Natural killer cell treated with Interleukin-12 subunit alpha and Interleukin-12 subunit beta and Interleukin-15 and Interleukin-18, amount 100 ng/mL, for 72 hours (primary cell): ENCODE data around the gene POPDC2. TPM values are rescaled to one million over a fixed set of nuclear protein-coding genes. Genes with fewer than 3 reads are reported as not detected.

Source experiments
- ATAC-seq, 2 donors: fragments of 150-1000 bp; cut with Tn5 transposase in 1 of 2; sonication (Bioruptor Pico), chemical (Tn5 transposase) in 1 of 2; 2 replicates each; pipeline ENCODE4 v1.10.0; 2021
- DNase-seq: peaks from one replicate; pipeline ENCODE4 v3.0.0; 2022; ENCODE audit warnings: low spot score
- H3K27ac Mint-ChIP-seq, 2 donors: 1 replicate in 1 of 2; 2 replicates in 1 of 2; pipeline ENCODE4 v1.8.0; 2022; ENCODE audit warnings: mixed read lengths in 2 of 2, mild to moderate bottlenecking in 1 of 2, moderate library complexity in 1 of 2
- H3K27me3 Mint-ChIP-seq, 2 donors: 1 replicate in 1 of 2; 2 replicates in 1 of 2; pipeline ENCODE4 v1.8.0; 2022; ENCODE audit warnings: mixed read lengths in 2 of 2
- H3K36me3 Mint-ChIP-seq: one replicate; pipeline ENCODE4 v1.8.0; 2022; ENCODE audit warnings: mixed read lengths
- H3K4me1 Mint-ChIP-seq, 2 donors: 1 replicate in 1 of 2; 2 replicates in 1 of 2; pipeline ENCODE4 v1.8.0; 2022; ENCODE audit warnings: low read depth in 2 of 2, mixed read lengths in 2 of 2, mild to moderate bottlenecking in 1 of 2
- H3K4me3 Mint-ChIP-seq: one replicate; pipeline ENCODE4 v1.8.0; 2022; ENCODE audit warnings: mixed read lengths
- H3K9me3 Mint-ChIP-seq: 2 replicates; pipeline ENCODE4 v1.8.0; 2022; ENCODE audit warnings: mixed read lengths
- total RNA-seq, 2 donors: library from RNA; stranded (reverse); gene quantifications; one replicate each; pipeline ENCODE4 v1.2.3, GENCODE V29; 2022

POPDC2 gene
- total RNA-seq, 2 donors from 2014 or later: 3.6 to 4.1 TPM

DNA sequence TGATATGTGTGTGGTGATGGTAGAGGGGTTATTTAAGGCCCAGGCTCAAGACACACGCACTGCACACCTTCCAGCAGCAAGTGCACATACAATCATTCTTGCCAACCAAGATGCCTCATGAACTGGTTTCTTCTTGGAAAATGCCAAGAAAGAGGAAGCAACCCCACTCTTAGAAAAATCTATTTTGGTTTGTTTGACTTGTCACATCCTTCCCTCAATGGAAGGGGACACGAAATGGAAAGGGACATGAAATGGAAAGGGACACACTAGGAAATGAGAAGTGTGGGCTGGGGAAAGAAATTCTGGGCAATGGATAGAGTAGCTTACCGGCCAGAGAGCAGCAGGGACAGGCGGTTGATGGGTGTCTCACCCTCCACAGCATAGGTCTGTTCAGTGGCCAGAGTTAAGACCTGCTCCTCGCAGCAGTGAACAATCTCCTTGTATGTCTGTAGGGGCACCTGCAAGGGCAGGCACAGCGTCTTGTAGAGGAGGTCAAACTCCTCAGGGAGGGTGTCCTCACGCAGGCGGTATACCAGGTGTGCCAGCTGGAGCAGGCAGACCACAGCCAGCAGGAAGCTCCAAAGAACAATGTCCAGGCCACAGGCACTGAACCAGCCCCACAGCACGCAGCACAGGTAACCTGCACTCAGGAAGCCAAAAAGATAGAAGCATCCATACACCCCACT is 640 bp downstream of the POPDC2 start:
- Mint-ChIP-seq H3K9me3 (no peaks in the 10 kb centered on the region), H3K27me3 (no peaks in the 10 kb centered on the region), H3K4me3 (no peak overlapping the region), H3K27ac (no peak overlapping the region), H3K36me3 (no peaks in the 10 kb centered on the region), H3K4me1 (peaks cover 10 to 14% of the 10 kb centered on the region in 2 donors)
- DNase-seq: no peak
- no peak for ATAC-seq

DNA sequence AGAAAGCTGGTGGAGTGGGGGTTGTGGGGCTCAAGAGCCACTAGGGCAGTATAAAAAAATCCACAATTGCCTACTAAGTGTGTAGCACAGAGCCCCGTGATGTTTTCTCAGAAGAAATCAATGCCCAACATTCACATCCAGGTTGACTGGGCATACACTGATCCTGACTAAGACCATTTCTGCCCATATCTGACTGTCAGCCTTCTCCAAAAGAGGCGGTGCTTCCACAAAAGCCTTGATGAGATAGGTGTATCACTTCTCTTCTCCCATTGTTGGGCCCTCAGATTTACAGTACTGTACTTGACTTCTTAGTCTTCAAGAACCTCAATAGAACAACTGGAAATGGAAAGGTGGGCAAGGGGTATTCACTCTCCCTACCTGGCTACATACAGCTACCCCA is 1.4 kb downstream of the POPDC2 start:
- Mint-ChIP-seq H3K36me3 (no peaks in the 10 kb centered on the region), H3K4me3 (no peak overlapping the region), H3K4me1 (peaks cover 3 to 8% of the 10 kb centered on the region in 2 donors), H3K27me3 (no peaks in the 10 kb centered on the region), H3K27ac (no peak overlapping the region), H3K9me3 (no peaks in the 10 kb centered on the region)
- ATAC-seq: no peak
- DNase-seq: no peak

DNA sequence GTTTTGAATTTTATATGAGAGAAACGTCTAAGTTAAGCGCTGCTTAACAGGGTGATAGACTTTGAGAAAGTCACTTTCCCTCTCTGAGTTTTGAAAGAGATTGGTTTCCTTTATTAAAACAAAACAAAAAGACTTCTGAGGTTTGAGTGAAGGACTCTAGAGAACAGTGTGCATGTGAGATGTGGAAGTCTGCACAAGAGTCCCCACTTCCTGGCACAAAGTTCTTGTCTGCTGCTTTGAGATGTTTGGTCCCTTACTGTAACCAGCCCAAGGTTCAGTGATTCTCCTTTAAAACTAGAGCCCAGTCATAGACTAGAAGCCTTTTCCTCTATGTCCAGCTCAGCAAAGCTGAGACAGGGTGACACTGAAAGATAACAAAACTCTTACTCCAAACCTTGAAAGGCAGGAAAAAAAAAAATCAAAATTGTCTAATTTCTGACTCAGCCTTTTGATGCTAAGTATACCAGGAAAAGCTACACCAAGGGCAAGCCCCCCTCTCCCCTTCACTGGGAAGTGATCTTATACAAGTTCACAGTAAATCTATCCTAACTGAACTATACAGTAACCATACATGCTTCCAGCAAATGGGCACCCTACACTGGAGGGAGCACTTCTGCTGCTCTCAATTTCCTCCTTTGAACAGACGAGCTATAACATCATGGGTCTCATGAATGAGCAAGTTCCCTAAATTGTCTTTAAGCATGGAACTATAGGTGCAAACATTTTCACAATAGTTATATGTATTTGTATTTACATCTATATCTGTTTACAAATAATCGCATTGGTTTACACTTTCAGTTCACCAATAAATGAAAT is 2.3 kb downstream of the POPDC2 start:
- no peak for DNase-seq
- ATAC-seq: no peak
- Mint-ChIP-seq H3K4me1 (peaks cover 3 to 4% of the 10 kb centered on the region in 2 donors), H3K27me3 (no peaks in the 10 kb centered on the region), H3K9me3 (no peaks in the 10 kb centered on the region), H3K36me3 (no peaks in the 10 kb centered on the region), H3K27ac (no peak overlapping the region), H3K4me3 (no peak overlapping the region)

DNA sequence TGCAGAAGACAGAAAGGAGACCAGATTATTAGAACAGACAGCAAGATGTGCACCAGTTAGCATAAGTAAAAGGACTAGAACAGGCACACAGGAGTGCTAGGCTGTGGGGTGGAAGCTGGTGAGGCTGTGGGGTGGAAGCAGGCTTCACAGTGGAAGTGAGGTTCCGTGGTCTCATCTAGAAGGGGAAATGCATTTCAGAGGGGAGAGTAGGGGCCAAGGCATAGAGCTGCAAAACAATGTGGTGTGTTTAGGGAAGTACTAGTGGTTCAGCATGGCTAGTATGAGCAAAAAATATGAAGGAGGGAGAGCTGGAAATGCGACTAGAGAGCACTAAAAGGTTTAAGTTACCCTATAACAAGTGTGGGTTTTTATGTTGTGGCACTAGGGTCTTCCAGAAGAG is 6.5 kb downstream of the POPDC2 start:
- H3K9me3 Mint-ChIP-seq: no peaks in the 10 kb centered on the region
- H3K27me3 Mint-ChIP-seq: no peaks in the 10 kb centered on the region
- ATAC-seq (no peak), DNase-seq (no peak)
- H3K27ac Mint-ChIP-seq: no peak overlapping the region
- H3K4me1 Mint-ChIP-seq: no peaks in the 10 kb centered on the region
- no peak overlapping the region for H3K4me3 Mint-ChIP-seq
- H3K36me3 Mint-ChIP-seq: no peaks in the 10 kb centered on the region

DNA sequence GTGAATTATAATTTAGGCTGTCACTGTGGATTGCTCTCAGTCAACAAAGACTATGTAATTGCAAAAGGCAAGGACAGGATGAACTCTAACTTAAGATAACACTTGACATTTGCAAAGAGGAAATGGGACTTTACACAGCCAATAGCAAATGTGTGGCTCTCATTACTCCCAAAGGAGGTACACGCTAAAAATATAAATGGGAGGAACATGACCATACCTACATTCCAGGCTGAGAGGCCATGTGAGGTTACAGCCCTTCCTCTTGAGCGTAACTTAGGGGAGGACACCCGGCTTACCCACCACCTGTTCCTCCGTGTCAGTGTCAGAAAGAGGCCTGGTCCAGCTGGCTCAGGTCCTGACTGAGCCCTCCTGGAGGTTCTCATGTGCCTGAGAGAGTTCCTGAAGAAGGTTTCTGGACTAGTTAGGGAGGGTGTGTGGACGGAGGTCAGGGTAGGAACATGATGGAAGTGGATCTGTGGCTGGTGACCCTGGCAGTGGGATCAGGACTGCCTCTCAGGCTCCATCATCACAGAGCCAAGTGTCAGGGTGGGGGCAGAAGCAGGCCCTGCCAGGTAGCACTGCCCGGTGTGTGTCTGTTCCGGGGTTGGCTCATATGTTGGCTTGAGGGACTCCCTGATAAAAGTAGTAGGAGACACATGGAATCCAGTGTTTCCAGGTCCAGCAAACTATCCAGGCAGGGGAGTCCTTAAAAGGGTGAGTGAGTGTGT is 7.9 kb downstream of the POPDC2 start:
- no peaks in the 10 kb centered on the region for H3K27me3 Mint-ChIP-seq
- no peak for ATAC-seq
- no peaks in the 10 kb centered on the region for H3K4me1 Mint-ChIP-seq
- no peaks in the 10 kb centered on the region for H3K9me3 Mint-ChIP-seq
- no peak overlapping the region for H3K4me3 Mint-ChIP-seq
- no peaks in the 10 kb centered on the region for H3K36me3 Mint-ChIP-seq
- no peak for DNase-seq
- no peak overlapping the region for H3K27ac Mint-ChIP-seq

DNA sequence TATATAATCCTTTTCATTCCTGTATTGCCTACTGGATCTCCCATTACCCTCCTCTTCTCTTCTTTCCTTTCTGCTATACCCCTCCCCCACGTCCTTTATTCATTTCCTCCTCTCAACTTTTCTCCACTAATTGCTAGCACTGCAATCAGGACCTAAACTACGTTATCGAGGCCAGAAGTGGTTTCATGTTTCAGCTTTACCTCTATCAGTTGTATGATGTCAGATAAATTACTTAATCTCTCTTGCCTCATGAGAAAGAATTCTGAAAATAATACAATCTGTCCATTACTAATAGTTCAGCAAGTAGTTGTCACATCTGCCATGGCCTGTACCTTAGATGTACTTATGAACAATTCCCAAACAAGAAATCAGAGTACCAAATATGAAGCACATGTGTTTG is 10.6 kb downstream of the POPDC2 start:
- H3K27ac Mint-ChIP-seq: no peak overlapping the region
- no peak for ATAC-seq
- no peak overlapping the region for H3K4me3 Mint-ChIP-seq

DNA sequence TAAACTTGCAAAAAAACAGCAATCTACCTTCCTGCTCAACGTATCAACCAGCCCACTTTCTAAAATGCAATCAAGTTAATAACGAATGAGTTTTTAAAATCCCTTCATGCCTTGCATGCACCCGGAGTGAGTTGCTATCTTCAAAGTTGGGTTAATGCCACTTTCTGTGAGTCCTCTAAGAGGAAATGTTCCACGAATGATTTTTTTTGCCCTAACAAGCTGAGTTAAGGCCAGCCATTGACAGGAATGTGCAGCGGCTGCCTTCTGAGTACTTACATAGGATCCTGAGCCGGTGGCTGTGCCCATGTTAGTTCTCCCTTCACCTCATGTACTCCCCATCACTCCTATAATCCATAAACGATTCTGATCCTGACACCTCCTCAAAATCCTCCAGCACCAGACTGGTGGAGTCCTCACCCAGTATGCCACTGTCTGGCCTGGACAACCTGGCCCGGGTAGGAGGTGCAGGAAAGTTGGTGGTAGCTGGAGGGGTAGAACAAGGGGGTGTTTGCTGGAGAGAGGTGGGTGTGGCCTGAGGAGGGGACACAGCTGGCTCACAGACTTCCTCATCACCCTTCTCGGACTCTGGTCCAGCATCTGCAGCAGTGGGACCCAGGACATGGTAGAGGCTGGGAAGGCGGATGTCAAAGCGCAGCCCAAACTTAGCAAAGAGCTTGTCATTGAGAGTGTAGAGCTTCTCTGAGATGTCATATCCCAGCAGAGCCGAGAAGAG is 12.4 kb downstream of the POPDC2 start:
- no peaks in the 10 kb centered on the region for H3K9me3 Mint-ChIP-seq
- no peaks in the 10 kb centered on the region for H3K4me1 Mint-ChIP-seq
- H3K36me3 Mint-ChIP-seq: no peaks in the 10 kb centered on the region
- H3K4me3 Mint-ChIP-seq: no peak overlapping the region
- DNase-seq: no peak
- H3K27me3 Mint-ChIP-seq: no peaks in the 10 kb centered on the region
- ATAC-seq: no peak
- no peak overlapping the region for H3K27ac Mint-ChIP-seq

More for the DNA sequence above, 10.6 kb downstream of the POPDC2 start:
- Mint-ChIP-seq H3K4me1 (no peaks in the 10 kb centered on the region), H3K36me3 (no peaks in the 10 kb centered on the region), H3K27me3 (no peaks in the 10 kb centered on the region), H3K9me3 (no peaks in the 10 kb centered on the region)
- no peak for DNase-seq

DNA sequence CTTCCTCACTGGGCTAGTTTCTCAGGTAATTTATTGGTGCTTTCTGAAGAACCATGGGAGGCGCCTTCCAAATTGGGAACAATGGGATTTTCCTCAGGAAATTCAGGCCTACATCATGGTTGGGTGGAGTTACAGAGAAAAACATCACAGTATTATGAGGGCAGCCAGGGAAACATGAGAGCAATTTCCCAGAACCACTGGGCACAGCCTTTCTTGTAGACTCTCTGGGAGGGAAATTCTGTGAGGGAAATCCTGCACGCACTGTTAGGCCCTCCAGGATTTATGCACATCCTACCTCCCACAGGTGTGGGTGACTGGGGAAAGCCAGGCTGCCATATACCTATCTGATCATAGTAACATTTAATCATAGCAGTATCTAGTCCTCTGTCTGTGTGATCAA is 13.2 kb downstream of the POPDC2 start:
- no peak overlapping the region for H3K4me3 Mint-ChIP-seq
- H3K27ac Mint-ChIP-seq: no peak overlapping the region
- no peaks in the 10 kb centered on the region for H3K36me3 Mint-ChIP-seq
- DNase-seq (no peak), ATAC-seq (no peak)
- H3K27me3 Mint-ChIP-seq: no peaks in the 10 kb centered on the region
- no peaks in the 10 kb centered on the region for H3K9me3 Mint-ChIP-seq
- no peaks in the 10 kb centered on the region for H3K4me1 Mint-ChIP-seq

DNA sequence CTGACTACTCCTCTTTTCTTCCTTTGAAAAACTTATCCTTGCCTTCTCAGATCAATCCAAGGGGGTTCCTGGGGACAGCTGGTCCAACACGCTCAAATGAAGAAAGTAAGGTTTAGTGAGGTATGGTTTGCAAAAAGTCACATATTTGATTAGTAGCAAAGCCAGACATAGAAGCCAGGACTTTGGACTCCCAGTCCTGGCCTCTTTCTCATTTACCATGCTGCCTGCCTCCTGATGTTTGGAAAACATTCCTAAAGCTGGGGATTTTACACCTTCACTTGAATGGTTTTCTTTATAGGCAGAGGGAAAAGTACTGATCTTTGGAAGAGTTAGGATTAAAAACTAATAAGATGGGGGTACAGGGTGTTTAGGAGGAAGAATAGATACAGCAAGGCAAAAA is 14.6 kb downstream of the POPDC2 start:
- ATAC-seq (no peak), DNase-seq (no peak)
- Mint-ChIP-seq H3K27ac (no peak overlapping the region), H3K36me3 (no peaks in the 10 kb centered on the region), H3K4me3 (no peak overlapping the region), H3K4me1 (no peaks in the 10 kb centered on the region), H3K27me3 (no peaks in the 10 kb centered on the region), H3K9me3 (no peaks in the 10 kb centered on the region)

DNA sequence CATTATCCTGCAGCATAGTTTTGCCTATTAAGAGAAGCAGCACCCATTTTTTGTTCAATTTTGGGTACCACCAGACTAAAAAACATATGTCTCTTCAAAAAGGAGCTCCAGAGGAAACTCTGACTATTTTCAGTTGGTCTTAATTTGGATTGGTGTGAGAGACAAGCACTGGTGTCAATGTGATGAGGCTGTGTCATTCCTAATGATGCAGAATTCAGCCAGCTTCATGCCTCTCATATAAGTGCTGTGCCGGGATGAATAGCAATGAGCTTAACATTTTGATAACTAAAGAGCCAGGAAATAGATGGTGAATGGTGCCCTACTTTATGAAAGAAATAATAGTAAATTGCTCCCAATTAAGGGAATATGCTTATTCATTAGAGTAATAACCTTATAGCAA is 15.9 kb downstream of the POPDC2 start:
- ATAC-seq (no peak), DNase-seq (no peak)
- peaks cover 5 to 9% of the 10 kb centered on the region in 2 donors for H3K4me1 Mint-ChIP-seq
- H3K27me3 Mint-ChIP-seq: no peaks in the 10 kb centered on the region
- no peak overlapping the region for H3K27ac Mint-ChIP-seq
- H3K9me3 Mint-ChIP-seq: peaks cover 4% of the 10 kb centered on the region
- H3K36me3 Mint-ChIP-seq: peaks cover 8% of the 10 kb centered on the region
- no peak overlapping the region for H3K4me3 Mint-ChIP-seq

DNA sequence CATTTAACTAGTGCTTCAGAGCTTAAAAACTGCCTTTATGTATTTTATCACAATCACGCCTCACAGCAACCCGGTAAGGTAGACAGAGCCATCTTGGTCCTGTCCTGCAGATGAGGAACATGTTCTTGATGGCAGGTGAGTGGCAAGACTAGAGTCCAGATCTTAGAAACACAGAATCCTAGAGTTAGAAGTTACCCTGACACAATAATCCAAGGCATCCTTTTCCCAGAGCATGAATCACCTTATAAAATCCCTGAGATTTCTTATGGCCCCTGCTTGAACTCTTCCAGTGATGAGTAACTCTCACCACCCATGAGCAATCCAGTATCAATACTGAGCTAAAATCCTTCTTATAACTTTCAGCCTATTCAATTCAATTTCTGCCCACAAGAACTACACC is 16.9 kb downstream of the POPDC2 start:
- no peak overlapping the region for H3K4me3 Mint-ChIP-seq
- H3K9me3 Mint-ChIP-seq: peaks cover 4% of the 10 kb centered on the region
- H3K27me3 Mint-ChIP-seq: no peaks in the 10 kb centered on the region
- DNase-seq: no peak
- H3K4me1 Mint-ChIP-seq: peaks cover 11 to 19% of the 10 kb centered on the region in 2 donors
- H3K27ac Mint-ChIP-seq: no peak overlapping the region
- no peak for ATAC-seq
- H3K36me3 Mint-ChIP-seq: peaks cover 10% of the 10 kb centered on the region

DNA sequence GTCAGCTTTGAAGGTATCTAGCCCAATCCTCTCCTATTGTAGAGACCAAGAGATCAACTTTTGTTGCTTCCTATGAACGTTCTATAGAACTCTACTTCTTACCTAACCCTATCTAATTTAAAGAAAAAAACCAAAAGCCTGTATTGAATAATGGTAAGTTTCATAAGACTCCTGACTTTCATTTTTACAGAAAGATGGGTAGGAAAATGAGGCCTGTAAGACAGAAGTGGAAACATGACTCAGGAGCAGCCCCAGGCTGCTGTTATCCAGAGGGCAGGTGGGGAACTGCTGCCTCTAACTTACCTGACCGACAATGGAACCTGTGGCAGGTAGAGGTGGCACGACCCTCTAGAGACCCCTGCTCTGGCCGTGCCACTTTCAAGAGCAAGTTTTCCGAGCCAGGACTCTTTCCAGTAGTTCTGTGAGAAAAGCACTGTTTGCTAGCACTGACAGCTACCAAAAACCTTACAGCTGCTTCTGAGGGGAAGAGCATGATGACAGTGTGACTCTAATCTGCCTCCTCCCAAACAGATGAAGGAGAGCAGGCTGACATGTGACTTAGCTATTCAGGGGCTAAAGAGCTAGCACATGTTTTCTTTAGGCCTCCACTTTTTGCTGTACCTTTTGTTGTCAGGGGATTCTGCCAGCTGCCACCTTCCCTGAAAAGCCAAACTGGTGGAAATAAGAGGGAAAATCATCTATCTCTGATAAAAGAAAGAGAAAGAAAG is 17.5 kb downstream of the POPDC2 start:
- H3K4me3 Mint-ChIP-seq: no peak overlapping the region
- DNase-seq: no peak
- H3K4me1 Mint-ChIP-seq: peaks cover 16 to 25% of the 10 kb centered on the region in 2 donors
- H3K9me3 Mint-ChIP-seq: peaks cover 4% of the 10 kb centered on the region
- H3K27ac Mint-ChIP-seq: no peak overlapping the region
- H3K36me3 Mint-ChIP-seq: peaks cover 10% of the 10 kb centered on the region
- no peak for ATAC-seq
- no peaks in the 10 kb centered on the region for H3K27me3 Mint-ChIP-seq

DNA sequence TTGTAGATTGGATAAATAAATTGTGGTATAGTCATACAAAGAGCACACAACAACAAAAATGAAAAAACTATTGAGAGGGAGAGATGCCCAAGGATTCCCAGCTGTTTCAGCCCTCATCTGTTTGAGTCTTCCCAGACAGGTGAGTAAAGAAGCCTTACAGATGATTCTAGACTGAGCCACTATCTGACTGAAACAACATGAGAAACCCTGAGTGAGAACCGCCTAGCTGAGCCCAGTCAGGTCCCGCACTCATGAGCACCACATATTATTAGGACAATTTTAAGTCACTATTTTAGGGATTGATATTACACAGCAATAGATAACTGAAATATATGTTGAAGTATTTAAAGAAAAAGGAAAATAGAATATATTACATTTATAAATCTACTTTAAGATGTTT is 19.0 kb downstream of the POPDC2 start:
- peaks cover 10% of the 10 kb centered on the region for H3K36me3 Mint-ChIP-seq
- no peak overlapping the region for H3K4me3 Mint-ChIP-seq
- peaks cover 4% of the 10 kb centered on the region for H3K9me3 Mint-ChIP-seq
- ATAC-seq: no peak
- H3K27me3 Mint-ChIP-seq: no peaks in the 10 kb centered on the region
- H3K4me1 Mint-ChIP-seq: peaks cover 24 to 30% of the 10 kb centered on the region in 2 donors
- DNase-seq: no peak
- no peak overlapping the region for H3K27ac Mint-ChIP-seq
